ENCODE measurements around the gene ENO2. TPM values are rescaled to one million over a fixed set of nuclear protein-coding genes. Genes with fewer than 3 reads are reported as not detected.
"Not testable (repeated sequence)": the region's sequence is repeated elsewhere in the genome, so short reads cannot be mapped to it uniquely, and the experiment has no call there.

ENO2 gene
- total and polyA plus RNA-seq, 2 donors = 12.1 to 29.3 TPM

- peak; percentile 61 to 92 (median 83) for DNase-seq (ENCODE audit: low read depth in 6 of 9, low spot score in 9 of 9)
- H3K4me3 ChIP-seq (ENCODE audit: low read length in 2 of 2) = peak overlapping the region in 1 of 2 donors; percentile 5
- H3K9me3 ChIP-seq (ENCODE audit: control insufficient read depth in 2 of 2, insufficient read depth in 1 of 2, low read length in 1 of 2) = peaks cover 0 to 4% of the 10 kb centered on the region in 2 donors
- no peaks in the 10 kb centered on the region for H3K27me3 ChIP-seq (ENCODE audit: control insufficient read depth in 2 of 2, insufficient read depth in 1 of 2, low read length in 1 of 2)
- peak overlapping the region in 1 of 2 donors; percentile 55 for H3K27ac ChIP-seq (ENCODE audit: low read depth in 1 of 2, low read length in 1 of 2)
- H3K4me1 ChIP-seq (ENCODE audit: control insufficient read depth in 2 of 2, insufficient read depth in 2 of 2, low read length in 2 of 2) = peaks cover 18 to 60% of the 10 kb centered on the region in 2 donors
- H3K36me3 ChIP-seq (ENCODE audit: control insufficient read depth in 2 of 2, insufficient read depth in 2 of 2, low read length in 1 of 2) = peaks cover 26 to 46% of the 10 kb centered on the region in 2 donors
- 55% methylated on average over 12 of the region's 12 CpGs for WGBS
Observed at GRCh38 chr12:6869049-6870021, 45.0 kb upstream of the ENO2 start.

GRCh38 chr12:6870304-6870703 lies 44.1 kb upstream of the ENO2 start:
- DNase-seq (ENCODE audit: low read depth in 6 of 9, low spot score in 9 of 9); H3K9me3 ChIP-seq (ENCODE audit: control insufficient read depth in 2 of 2, insufficient read depth in 1 of 2, low read length in 1 of 2); H3K27me3 ChIP-seq (ENCODE audit: control insufficient read depth in 2 of 2, insufficient read depth in 1 of 2, low read length in 1 of 2); H3K27ac ChIP-seq (ENCODE audit: low read depth in 1 of 2, low read length in 1 of 2); H3K4me3 ChIP-seq (ENCODE audit: low read length in 2 of 2): not testable (repeated sequence)
- Histone ChIP-seq H3K4me1 (ENCODE audit: control insufficient read depth in 2 of 2, insufficient read depth in 2 of 2, low read length in 2 of 2) (peaks cover 18 to 62% of the 10 kb centered on the region in 2 donors), H3K36me3 (ENCODE audit: control insufficient read depth in 2 of 2, insufficient read depth in 2 of 2, low read length in 1 of 2) (peaks cover 18 to 38% of the 10 kb centered on the region in 2 donors)
- 95% methylated on average over 4 of the region's 4 CpGs for WGBS

GRCh38 chr12:6871052-6871957 lies 43.1 kb upstream of the ENO2 start:
- H3K9me3 ChIP-seq (ENCODE audit: control insufficient read depth in 2 of 2, insufficient read depth in 1 of 2, low read length in 1 of 2) = peaks cover 0 to 4% of the 10 kb centered on the region in 2 donors
- H3K27ac ChIP-seq (ENCODE audit: low read depth in 1 of 2, low read length in 1 of 2) = peak overlapping the region in 1 of 2 donors; percentile 38
- H3K4me1 ChIP-seq (ENCODE audit: control insufficient read depth in 2 of 2, insufficient read depth in 2 of 2, low read length in 2 of 2) = peaks cover 18 to 62% of the 10 kb centered on the region in 2 donors
- peaks cover 11 to 28% of the 10 kb centered on the region in 2 donors for H3K36me3 ChIP-seq (ENCODE audit: control insufficient read depth in 2 of 2, insufficient read depth in 2 of 2, low read length in 1 of 2)
- H3K27me3 ChIP-seq (ENCODE audit: control insufficient read depth in 2 of 2, insufficient read depth in 1 of 2, low read length in 1 of 2) = no peaks in the 10 kb centered on the region
- WGBS = 88% methylated on average over 12 of the region's 12 CpGs
- peak in 1 of 9 donors; percentile 34 for DNase-seq (ENCODE audit: low read depth in 6 of 9, low spot score in 9 of 9)
- peak overlapping the region in 1 of 2 donors; percentile 6 for H3K4me3 ChIP-seq (ENCODE audit: low read length in 2 of 2)

DNA sequence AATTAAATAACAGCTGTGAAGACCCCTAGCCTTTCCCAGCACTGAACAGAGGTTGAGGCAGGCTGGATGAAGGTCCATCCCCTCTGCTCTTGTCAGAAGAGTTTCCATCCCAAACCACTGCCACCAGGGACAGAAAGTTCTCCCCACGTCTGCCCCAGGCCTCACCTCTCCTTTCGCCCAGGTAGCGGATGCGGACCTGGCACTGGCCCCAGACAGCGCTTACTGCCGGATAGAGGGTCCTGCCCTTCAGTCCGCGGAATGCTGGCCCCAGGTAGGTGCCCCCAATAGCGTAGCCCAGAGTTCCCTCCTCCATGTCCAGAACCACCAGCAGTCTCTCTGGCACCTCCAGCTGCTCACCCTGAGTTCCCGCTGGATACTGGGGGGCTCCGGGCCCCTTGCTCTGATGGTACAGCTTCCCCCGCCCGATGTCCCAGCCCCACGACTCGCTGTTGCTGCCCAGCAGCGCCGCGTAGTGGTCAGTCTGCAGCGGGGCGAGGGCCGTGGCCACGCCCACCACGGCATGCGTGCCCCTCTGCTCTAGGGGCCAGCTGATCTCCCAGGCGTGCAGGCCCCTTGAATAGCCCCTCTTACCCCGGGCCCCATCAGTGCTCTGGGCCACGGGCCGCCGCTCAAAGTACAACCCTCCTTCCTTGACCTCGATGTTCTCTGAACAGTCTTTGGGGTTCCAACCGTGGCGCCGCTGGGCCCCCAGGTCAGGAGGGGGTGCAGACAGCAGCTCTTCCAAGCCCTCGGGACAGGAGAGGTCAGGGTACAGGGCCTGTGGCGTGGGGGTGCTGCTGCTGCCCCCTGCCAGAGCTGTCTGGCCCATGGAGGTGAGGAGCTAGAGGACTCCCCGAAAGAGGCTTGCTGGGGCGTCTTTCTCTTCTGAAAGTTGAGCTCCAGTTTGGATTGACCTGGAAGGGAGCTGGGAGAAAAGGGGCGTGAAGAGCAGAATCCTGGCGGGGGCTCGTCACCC lies 42.0 kb upstream of the ENO2 start:
- Histone ChIP-seq H3K27ac (ENCODE audit: low read depth in 1 of 2, low read length in 1 of 2) (peak overlapping the region; percentile 80 to 81), H3K4me3 (ENCODE audit: low read length in 2 of 2) (peak overlapping the region; percentile 81 to 82), H3K36me3 (ENCODE audit: control insufficient read depth in 2 of 2, insufficient read depth in 2 of 2, low read length in 1 of 2) (peaks cover 11 to 29% of the 10 kb centered on the region in 2 donors), H3K4me1 (ENCODE audit: control insufficient read depth in 2 of 2, insufficient read depth in 2 of 2, low read length in 2 of 2) (peaks cover 15 to 54% of the 10 kb centered on the region in 2 donors), H3K27me3 (ENCODE audit: control insufficient read depth in 2 of 2, insufficient read depth in 1 of 2, low read length in 1 of 2) (no peaks in the 10 kb centered on the region), H3K9me3 (ENCODE audit: control insufficient read depth in 2 of 2, insufficient read depth in 1 of 2, low read length in 1 of 2) (peaks cover 0 to 4% of the 10 kb centered on the region in 2 donors)
- DNase-seq (ENCODE audit: low read depth in 6 of 9, low spot score in 9 of 9) = peak; percentile 48 to 88 (median 77)
- 7% methylated on average over 40 of the region's 40 CpGs for WGBS

DNA sequence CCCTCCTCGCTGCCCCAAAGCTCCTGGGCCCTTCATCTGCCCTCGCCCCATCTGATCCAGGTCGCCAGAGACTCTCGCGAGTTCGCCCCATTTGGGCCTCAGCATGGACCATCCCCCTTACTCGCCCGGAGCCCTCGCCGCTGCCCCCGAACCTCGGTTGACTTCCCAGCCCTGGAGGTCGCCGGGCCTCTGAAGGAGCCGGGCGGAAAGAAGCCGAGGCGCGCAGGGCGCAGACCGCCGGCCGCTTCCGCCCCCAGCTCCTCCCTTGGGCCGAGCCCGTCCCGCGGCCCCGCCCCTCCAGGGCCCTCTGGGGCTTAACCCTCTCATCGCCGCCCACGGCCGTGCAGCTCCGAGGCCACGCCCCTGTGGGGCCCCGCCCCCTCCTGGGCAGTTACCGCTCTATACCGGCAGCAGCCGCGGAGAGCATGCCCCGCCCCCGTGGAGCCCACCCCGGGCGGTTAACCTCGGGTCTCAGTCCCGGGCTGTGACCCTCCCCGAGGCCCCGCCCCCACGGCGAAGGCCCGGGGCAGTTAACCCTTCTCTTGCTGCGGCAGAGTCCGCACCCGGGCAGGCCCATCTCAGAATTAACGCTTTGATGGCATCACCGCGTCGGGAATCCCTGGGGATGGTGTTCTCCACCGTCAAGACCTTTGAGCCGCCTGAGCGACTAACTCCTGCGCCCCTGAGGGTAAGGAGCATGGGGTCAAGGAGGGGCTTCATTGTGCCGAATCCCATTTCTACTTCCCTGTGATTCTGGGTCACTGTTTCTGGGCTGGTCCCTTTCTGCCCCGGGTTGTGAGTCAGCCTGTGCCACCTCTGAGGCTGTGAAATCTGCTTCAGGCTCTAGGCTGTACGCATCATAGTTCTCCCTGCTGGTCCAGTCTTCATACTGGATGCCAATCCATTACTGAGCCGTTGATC lies 41.0 kb upstream of the ENO2 start, which contains the start of gene SPSB2:
Gene SPSB2, minus strand, starts transcription at position 210 of the 921 bp plus-strand sequence. CDS start 402 bp downstream, outside the sequence.
- H3K9me3 ChIP-seq (ENCODE audit: control insufficient read depth in 2 of 2, insufficient read depth in 1 of 2, low read length in 1 of 2) = peaks cover 0 to 4% of the 10 kb centered on the region in 2 donors
- peaks cover 14 to 50% of the 10 kb centered on the region in 2 donors for H3K4me1 ChIP-seq (ENCODE audit: control insufficient read depth in 2 of 2, insufficient read depth in 2 of 2, low read length in 2 of 2)

DNA sequence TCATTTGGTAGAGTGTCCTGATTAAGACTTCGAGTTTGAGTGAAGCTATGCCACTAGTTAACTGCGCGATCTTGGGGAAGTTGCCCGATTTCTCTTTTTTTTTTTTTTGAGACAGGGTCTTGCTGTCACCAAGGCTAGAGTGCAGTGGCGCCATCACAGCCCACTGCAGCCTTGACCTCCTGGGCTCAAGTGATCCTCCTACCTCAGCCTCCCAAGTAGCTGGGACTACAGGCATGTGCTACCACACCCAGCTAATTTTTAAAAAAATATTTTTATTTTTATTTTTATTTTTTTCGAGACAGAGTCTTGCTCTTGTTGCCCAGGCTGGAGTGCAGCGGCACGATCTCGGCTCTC lies 40.4 kb upstream of the ENO2 start:
- not testable (repeated sequence) for H3K27me3 ChIP-seq (ENCODE audit: control insufficient read depth in 2 of 2, insufficient read depth in 1 of 2, low read length in 1 of 2); H3K9me3 ChIP-seq (ENCODE audit: control insufficient read depth in 2 of 2, insufficient read depth in 1 of 2, low read length in 1 of 2); DNase-seq (ENCODE audit: low read depth in 6 of 9, low spot score in 9 of 9)
- Histone ChIP-seq H3K27ac (ENCODE audit: low read depth in 1 of 2, low read length in 1 of 2) (peak overlapping the region; percentile 67 to 88), H3K4me1 (ENCODE audit: control insufficient read depth in 2 of 2, insufficient read depth in 2 of 2, low read length in 2 of 2) (peaks cover 12 to 43% of the 10 kb centered on the region in 2 donors), H3K4me3 (ENCODE audit: low read length in 2 of 2) (peak overlapping the region; percentile 81 to 82), H3K36me3 (ENCODE audit: control insufficient read depth in 2 of 2, insufficient read depth in 2 of 2, low read length in 1 of 2) (peaks cover 11 to 29% of the 10 kb centered on the region in 2 donors)
- 51% methylated on average over 9 of the region's 9 CpGs for WGBS

More for the DNA sequence above, 41.0 kb upstream of the ENO2 start, which contains the start of gene SPSB2:
- WGBS = under 1% methylated on average over 66 of the region's 66 CpGs
- peak; percentile 85 to 99 (median 98) for DNase-seq (ENCODE audit: low read depth in 6 of 9, low spot score in 9 of 9)
- H3K27me3 ChIP-seq (ENCODE audit: control insufficient read depth in 2 of 2, insufficient read depth in 1 of 2, low read length in 1 of 2) = no peaks in the 10 kb centered on the region
- H3K27ac ChIP-seq (ENCODE audit: low read depth in 1 of 2, low read length in 1 of 2) = peak within 1 kb of the TSS; percentile 80 to 88
- peak within 1 kb of the TSS; percentile 81 to 82 for H3K4me3 ChIP-seq (ENCODE audit: low read length in 2 of 2)
- peaks cover 11 to 29% of the 10 kb centered on the region in 2 donors for H3K36me3 ChIP-seq (ENCODE audit: control insufficient read depth in 2 of 2, insufficient read depth in 2 of 2, low read length in 1 of 2)

- H3K36me3 ChIP-seq (ENCODE audit: control insufficient read depth in 2 of 2, insufficient read depth in 2 of 2, low read length in 1 of 2) = peaks cover 12 to 15% of the 10 kb centered on the region in 2 donors
- H3K27me3 ChIP-seq (ENCODE audit: control insufficient read depth in 2 of 2, insufficient read depth in 1 of 2, low read length in 1 of 2); DNase-seq (ENCODE audit: low read depth in 6 of 9, low spot score in 9 of 9); H3K4me3 ChIP-seq (ENCODE audit: low read length in 2 of 2); H3K9me3 ChIP-seq (ENCODE audit: control insufficient read depth in 2 of 2, insufficient read depth in 1 of 2, low read length in 1 of 2); H3K4me1 ChIP-seq (ENCODE audit: control insufficient read depth in 2 of 2, insufficient read depth in 2 of 2, low read length in 2 of 2); H3K27ac ChIP-seq (ENCODE audit: low read depth in 1 of 2, low read length in 1 of 2): not testable (repeated sequence)
- 96% methylated on average over 11 of the region's 11 CpGs for WGBS
Observed at GRCh38 chr12:6879824-6880223, 34.6 kb upstream of the ENO2 start.

Measured in thymus (tissue), 11 donors.